CD4-positive, alpha-beta memory T cell (primary cell): ENCODE data around the gene TRAPPC2L. TPM values are rescaled to one million over a fixed set of nuclear protein-coding genes. Genes with fewer than 3 reads are reported as not detected.

ENCODE experiments used
- CTCF ChIA-PET: fragments of 350-600 bp; sonication (Branson Sonifier 250); formaldehyde crosslinking; loops from one replicate; lab custom pipeline; 2021; ENCODE audit warnings: inconsistent platforms; ENCODE audit not compliant: partially characterized antibody; lab: Charles Lee
- POLR2A ChIA-PET: fragments of 350-600 bp; sonication (Branson Sonifier 250); formaldehyde crosslinking; loops from one replicate; lab custom pipeline; 2021; ENCODE audit not compliant: partially characterized antibody; lab: Charles Lee
- DNase-seq, 5 donors: peaks; one replicate each; pipeline versions ENCODE4 v3.0.0 to v3.0.0-alpha.2; 2020 to 2022; ENCODE audit warnings: mixed read lengths in 1 of 5
- H3K27ac ChIP-seq: one replicate; pipeline ENCODE4 v1.7.0; 2013; ENCODE audit warnings: low read depth, low read length
- H3K27me3 ChIP-seq: 2 replicates; pipeline ENCODE4 v1.7.0; 2013; ENCODE audit warnings: mild to moderate bottlenecking, low read length, moderate library complexity; ENCODE audit not compliant: insufficient read depth
- H3K36me3 ChIP-seq: 2 replicates; pipeline ENCODE4 v1.7.0; 2013; ENCODE audit warnings: mild to moderate bottlenecking, low read length, moderate library complexity; ENCODE audit not compliant: insufficient read depth
- H3K4me1 ChIP-seq: 2 replicates; pipeline ENCODE4 v1.7.0; 2013; ENCODE audit warnings: mild to moderate bottlenecking, low read length, moderate library complexity; ENCODE audit not compliant: insufficient read depth
- H3K4me3 ChIP-seq, 2 donors: one replicate each; pipeline ENCODE4 v1.7.0; 2013; ENCODE audit warnings: low read length in 2 of 2, mild to moderate bottlenecking in 1 of 2
- H3K9me3 ChIP-seq, 2 donors: one replicate each; pipeline ENCODE4 v1.7.0; 2013; ENCODE audit warnings: low read length in 2 of 2, control low read depth in 1 of 2; ENCODE audit not compliant: control insufficient read depth in 1 of 2
- H3K27ac Mint-ChIP-seq, 7 donors: one replicate each; pipeline ENCODE4 v1.8.0; 2020 to 2021; ENCODE audit warnings: mixed read lengths in 7 of 7, mild to moderate bottlenecking in 6 of 7, inconsistent platforms in 3 of 7, moderate library complexity in 3 of 7
- H3K27me3 Mint-ChIP-seq, 2 donors: one replicate each; pipeline ENCODE4 v1.8.0; 2020 to 2021; ENCODE audit warnings: mixed read lengths in 2 of 2
- H3K36me3 Mint-ChIP-seq, 2 donors: one replicate each; pipeline ENCODE4 v1.8.0; 2020 to 2021; ENCODE audit warnings: mixed read lengths in 2 of 2, inconsistent platforms in 1 of 2, mild to moderate bottlenecking in 1 of 2
- H3K4me1 Mint-ChIP-seq, 4 donors: one replicate each; pipeline ENCODE4 v1.8.0; 2020 to 2021; ENCODE audit warnings: mixed read lengths in 4 of 4, mild to moderate bottlenecking in 1 of 4
- H3K4me3 Mint-ChIP-seq, 8 donors: one replicate each; pipeline ENCODE4 v1.8.0; 2020 to 2021; ENCODE audit warnings: mixed read lengths in 8 of 8, mild to moderate bottlenecking in 7 of 8, moderate library complexity in 6 of 8, inconsistent platforms in 3 of 8
- H3K9me3 Mint-ChIP-seq, 8 donors: one replicate each; pipeline ENCODE4 v1.8.0; 2020 to 2021; ENCODE audit warnings: mixed read lengths in 8 of 8, mild to moderate bottlenecking in 5 of 8, inconsistent platforms in 3 of 8, moderate library complexity in 1 of 8
- intact Hi-C: fragments of 100-400 bp; cut with micrococcal nuclease; formaldehyde crosslinking; loops from one replicate; pipeline ENCODE4 v1.15.1; 2023
- polyA plus RNA-seq, 2 donors: library from polyadenylated mRNA; unstranded; fragments of 300-500 nt; fragmentation: Illumina TruSeq; gene quantifications; one replicate each; pipeline ENCODE4 v1.2.3, GENCODE V29; 2021
- total RNA-seq, 2 experiments: library from RNA; stranded (reverse); gene quantifications; one replicate each; pipeline ENCODE4 v1.2.3, GENCODE V29; 2021

Gene TRAPPC2L
- total and polyA plus RNA-seq, 4 experiments from 2014 or later = 66.6 to 105 (median 85.7) TPM

GRCh38 chr16:88906020-88906419 lies 49.1 kb downstream of the TRAPPC2L start:
- intact Hi-C loops = no loop called here
- H3K9me3 Mint-ChIP-seq = no peaks in the 10 kb centered on the region
- Histone ChIP-seq H3K27ac (no peak overlapping the region), H3K4me1 (no peaks in the 10 kb centered on the region), H3K9me3 (no peaks in the 10 kb centered on the region), H3K36me3 (no peaks in the 10 kb centered on the region), H3K4me3 (no peak overlapping the region), H3K27me3 (no peaks in the 10 kb centered on the region)
- ChIA-PET CTCF (no interaction called here), POLR2A (no interaction called here)
- no peaks in the 10 kb centered on the region for H3K4me1 Mint-ChIP-seq
- H3K36me3 Mint-ChIP-seq = no peaks in the 10 kb centered on the region
- no peak overlapping the region for H3K4me3 Mint-ChIP-seq
- no peaks in the 10 kb centered on the region for H3K27me3 Mint-ChIP-seq
- no peak overlapping the region for H3K27ac Mint-ChIP-seq
- DNase-seq = no peak

GRCh38 chr16:88906535-88907105 lies 49.7 kb downstream of the TRAPPC2L start:
- Mint-ChIP-seq H3K9me3 (no peaks in the 10 kb centered on the region), H3K27me3 (no peaks in the 10 kb centered on the region), H3K4me3 (no peak overlapping the region), H3K4me1 (no peaks in the 10 kb centered on the region), H3K27ac (no peak overlapping the region), H3K36me3 (no peaks in the 10 kb centered on the region)
- Histone ChIP-seq H3K9me3 (no peaks in the 10 kb centered on the region), H3K27ac (no peak overlapping the region), H3K27me3 (no peaks in the 10 kb centered on the region), H3K36me3 (no peaks in the 10 kb centered on the region), H3K4me1 (no peaks in the 10 kb centered on the region), H3K4me3 (no peak overlapping the region)
- ChIA-PET CTCF (no interaction called here), POLR2A (no interaction called here)
- DNase-seq = no peak
- intact Hi-C loops = no loop called here

GRCh38 chr16:88907768-88908167 lies 50.8 kb downstream of the TRAPPC2L start:
- Mint-ChIP-seq H3K4me3 (no peak overlapping the region), H3K27ac (no peak overlapping the region), H3K9me3 (no peaks in the 10 kb centered on the region), H3K27me3 (peaks cover 2% of the 10 kb centered on the region in 2 donors), H3K36me3 (no peaks in the 10 kb centered on the region), H3K4me1 (no peaks in the 10 kb centered on the region)
- intact Hi-C loops = no loop called here
- Histone ChIP-seq H3K4me1 (no peaks in the 10 kb centered on the region), H3K9me3 (no peaks in the 10 kb centered on the region), H3K27me3 (no peaks in the 10 kb centered on the region), H3K4me3 (no peak overlapping the region), H3K27ac (no peak overlapping the region), H3K36me3 (no peaks in the 10 kb centered on the region)
- CTCF ChIA-PET = no interaction called here
- no peak for DNase-seq
- POLR2A ChIA-PET = no interaction called here

GRCh38 chr16:88908307-88908706 lies 51.4 kb downstream of the TRAPPC2L start:
- Mint-ChIP-seq H3K36me3 (no peaks in the 10 kb centered on the region), H3K27ac (no peak overlapping the region), H3K4me3 (no peak overlapping the region), H3K27me3 (peaks cover 2% of the 10 kb centered on the region in 2 donors), H3K4me1 (no peaks in the 10 kb centered on the region), H3K9me3 (no peaks in the 10 kb centered on the region)
- DNase-seq = no peak
- no peak overlapping the region for H3K27ac ChIP-seq
- H3K4me3 ChIP-seq = no peak overlapping the region
- CTCF ChIA-PET = no interaction called here
- no peaks in the 10 kb centered on the region for H3K9me3 ChIP-seq
- no peaks in the 10 kb centered on the region for H3K27me3 ChIP-seq
- H3K4me1 ChIP-seq = no peaks in the 10 kb centered on the region
- no peaks in the 10 kb centered on the region for H3K36me3 ChIP-seq
- intact Hi-C loops = no loop called here
- POLR2A ChIA-PET = no interaction called here

- CTCF ChIA-PET = no interaction called here
These were observed 52.7 kb downstream of the TRAPPC2L start for GRCh38 chr16:88909431-88910210.

GRCh38 chr16:88910284-88911135 lies 53.6 kb downstream of the TRAPPC2L start:
- H3K4me1 Mint-ChIP-seq = peaks cover 0 to 2% (median 0%) of the 10 kb centered on the region in 4 donors
- no peaks in the 10 kb centered on the region for H3K9me3 Mint-ChIP-seq
- no peaks in the 10 kb centered on the region for H3K36me3 ChIP-seq
- peaks cover 2% of the 10 kb centered on the region in 2 donors for H3K27me3 Mint-ChIP-seq
- no peak overlapping the region for H3K27ac ChIP-seq
- H3K4me3 Mint-ChIP-seq = no peak overlapping the region
- H3K36me3 Mint-ChIP-seq = no peaks in the 10 kb centered on the region
- H3K27me3 ChIP-seq = no peaks in the 10 kb centered on the region
- no peak for DNase-seq
- ChIA-PET CTCF (no interaction called here), POLR2A (no interaction called here)
- no peaks in the 10 kb centered on the region for H3K4me1 ChIP-seq
- peak overlapping the region in 2 of 7 donors; percentile 54 to 77 for H3K27ac Mint-ChIP-seq
- intact Hi-C loops = no loop called here
- no peaks in the 10 kb centered on the region for H3K9me3 ChIP-seq
- no peak overlapping the region for H3K4me3 ChIP-seq

More at GRCh38 chr16:88909431-88910210, 52.7 kb downstream of the TRAPPC2L start:
- Histone ChIP-seq H3K4me3 (no peak overlapping the region), H3K27ac (no peak overlapping the region), H3K36me3 (no peaks in the 10 kb centered on the region), H3K27me3 (no peaks in the 10 kb centered on the region), H3K9me3 (no peaks in the 10 kb centered on the region), H3K4me1 (no peaks in the 10 kb centered on the region)
- H3K9me3 Mint-ChIP-seq = no peaks in the 10 kb centered on the region
- DNase-seq = no peak
- H3K36me3 Mint-ChIP-seq = no peaks in the 10 kb centered on the region
- H3K27me3 Mint-ChIP-seq = peaks cover 2% of the 10 kb centered on the region in 2 donors
- intact Hi-C loops = no loop called here
- peaks cover 0 to 2% (median 0%) of the 10 kb centered on the region in 4 donors for H3K4me1 Mint-ChIP-seq
- no peak overlapping the region for H3K4me3 Mint-ChIP-seq
- no peak overlapping the region for H3K27ac Mint-ChIP-seq
- POLR2A ChIA-PET = no interaction called here
